Liver (tissue), 9 donors: ENCODE data around the gene ZNF143. TPM values are rescaled to one million over a fixed set of nuclear protein-coding genes. Genes with fewer than 3 reads are reported as not detected.

Source experiments
- DNase-seq: peaks from one replicate; pipeline ENCODE4 v3.0.0-alpha.2; 2017; ENCODE audit warnings: low spot score
- H3K27ac ChIP-seq, 2 donors: one replicate each; pipeline ENCODE4 v1.7.0; 2013; ENCODE audit warnings: inconsistent platforms in 2 of 2, low read length in 2 of 2, control low read depth in 1 of 2, low read depth in 1 of 2, mild to moderate bottlenecking in 1 of 2
- H3K27me3 ChIP-seq, 4 donors: one replicate each; pipeline versions ENCODE4 v1.6.1 to v1.7.0; 2013; ENCODE audit warnings: low read length in 3 of 4, inconsistent platforms in 1 of 4, mild to moderate bottlenecking in 1 of 4, moderate library complexity in 1 of 4; ENCODE audit not compliant: control insufficient read depth in 4 of 4, insufficient read depth in 4 of 4
- H3K36me3 ChIP-seq, 4 donors: one replicate each; pipeline versions ENCODE4 v1.6.1 to v1.7.0; 2013; ENCODE audit warnings: low read length in 3 of 4, mild to moderate bottlenecking in 3 of 4, low read depth in 1 of 4, moderate library complexity in 1 of 4; ENCODE audit not compliant: control insufficient read depth in 4 of 4, insufficient read depth in 3 of 4
- H3K4me1 ChIP-seq, 4 donors: one replicate each; pipeline versions ENCODE4 v1.6.1 to v1.7.0; 2013; ENCODE audit warnings: low read length in 3 of 4, mild to moderate bottlenecking in 3 of 4, moderate library complexity in 1 of 4; ENCODE audit not compliant: control insufficient read depth in 4 of 4, insufficient read depth in 4 of 4
- H3K4me3 ChIP-seq, 3 donors: one replicate each; pipeline versions ENCODE4 v1.6.1 to v1.7.0; 2013; ENCODE audit warnings: low read length in 3 of 3, control low read depth in 1 of 3, low read depth in 1 of 3, mild to moderate bottlenecking in 1 of 3
- H3K9ac ChIP-seq, 2 donors: one replicate each; pipeline ENCODE4 v1.7.0; 2013; ENCODE audit warnings: low read length in 2 of 2, mild to moderate bottlenecking in 2 of 2, moderate library complexity in 2 of 2, control low read depth in 1 of 2, low read depth in 1 of 2
- H3K9me3 ChIP-seq, 4 donors: one replicate each; pipeline versions ENCODE4 v1.6.1 to v1.7.0; 2013; ENCODE audit warnings: low read length in 3 of 4; ENCODE audit not compliant: control insufficient read depth in 4 of 4
- ATF3 ChIP-seq: IDR thresholded peaks from 2 replicates; pipeline ENCODE4 v1.6.1; 2016; ENCODE audit warnings: antibody characterized with exemption
- CTCF ChIP-seq: fragments of 150-350 bp; IDR thresholded peaks from 2 replicates; pipeline ENCODE4 v1.5.1; 2017; ENCODE audit warnings: improper control_type of control experiment, low read depth, low read length; ENCODE audit not compliant: missing input control
- EGR1 ChIP-seq, 2 donors: IDR thresholded peaks; 2 replicates each; pipeline ENCODE4 v1.6.1; 2016 to 2018; ENCODE audit warnings: antibody characterized with exemption in 2 of 2, low read depth in 2 of 2
- FOXA1 ChIP-seq: IDR thresholded peaks from 2 replicates; pipeline ENCODE4 v1.6.1; 2016; ENCODE audit warnings: antibody characterized with exemption
- FOXA2 ChIP-seq: IDR thresholded peaks from 2 replicates; pipeline ENCODE4 v1.6.1; 2016; ENCODE audit warnings: antibody characterized with exemption
- GABPA ChIP-seq, 2 donors: IDR thresholded peaks in 1 of 2; conservative IDR thresholded peaks in 1 of 2; 2 replicates each; pipeline ENCODE4 v1.6.1; 2016; ENCODE audit warnings: antibody characterized with exemption in 2 of 2, mild to moderate bottlenecking in 1 of 2, moderate library complexity in 1 of 2
- HNF4A ChIP-seq, 2 donors: conservative IDR thresholded peaks; 2 replicates each; pipeline ENCODE4 v1.6.1; 2016; ENCODE audit warnings: antibody characterized with exemption in 2 of 2, mild to moderate bottlenecking in 2 of 2
- HNF4G ChIP-seq: IDR thresholded peaks from 2 replicates; pipeline ENCODE4 v1.6.1; 2016; ENCODE audit warnings: antibody characterized with exemption
- JUND ChIP-seq, 2 donors: IDR thresholded peaks; 2 replicates each; pipeline ENCODE4 v1.6.1; 2016; ENCODE audit warnings: antibody characterized with exemption in 2 of 2
- MAX ChIP-seq: IDR thresholded peaks from 2 replicates; pipeline ENCODE4 v1.6.1; 2016; ENCODE audit warnings: antibody characterized with exemption
- NR2F2 ChIP-seq: IDR thresholded peaks from 2 replicates; pipeline ENCODE4 v1.6.1; 2016; ENCODE audit warnings: antibody characterized with exemption
- RAD21 ChIP-seq, 2 donors: IDR thresholded peaks; 2 replicates each; pipeline ENCODE4 v1.6.1; 2016; ENCODE audit warnings: antibody characterized with exemption in 2 of 2, mild to moderate bottlenecking in 2 of 2
- REST ChIP-seq: IDR thresholded peaks from 2 replicates; pipeline ENCODE4 v1.6.1; 2016; ENCODE audit warnings: antibody characterized with exemption, mild to moderate bottlenecking
- RXRA ChIP-seq, 2 donors: IDR thresholded peaks; 2 replicates each; pipeline ENCODE4 v1.6.1; 2017 to 2018; ENCODE audit warnings: antibody characterized with exemption in 2 of 2, mild to moderate bottlenecking in 1 of 2
- SP1 ChIP-seq: IDR thresholded peaks from 2 replicates; pipeline ENCODE4 v1.6.1; 2018; ENCODE audit warnings: antibody characterized with exemption, mild to moderate bottlenecking
- TAF1 ChIP-seq: conservative IDR thresholded peaks from 2 replicates; pipeline ENCODE4 v1.6.1; 2016; ENCODE audit warnings: antibody characterized with exemption, mild to moderate bottlenecking
- YY1 ChIP-seq: IDR thresholded peaks from 2 replicates; pipeline ENCODE4 v1.6.1; 2016; ENCODE audit warnings: antibody characterized with exemption, mild to moderate bottlenecking
- ZBTB33 ChIP-seq: IDR thresholded peaks from 2 replicates; pipeline ENCODE4 v1.6.1; 2016; ENCODE audit warnings: antibody characterized with exemption
- WGBS: extraction: QIAGEN DNeasy Blood & Tissue Kit; methylation state at CpG from one replicate; pipeline ENCODE4 v1.1.7; 2013; 5-methylcytosine and 5-hydroxymethylcytosine counted together
- polyA plus RNA-seq, 2 donors: library from polyadenylated mRNA; stranded (reverse) in 1 of 2; unstranded in 1 of 2; fragments of 200-250 nt in 1 of 2; fragments of >200 nt in 1 of 2; fragmentation: Nextera tagmentation in 1 of 2; extraction: Ambion mirVana in 1 of 2; gene quantifications; one replicate each; pipeline versions ENCODE4 v1.2.1 to v1.2.3, GENCODE V29; 2013 to 2015
- total RNA-seq, 2 donors: library from RNA; depleted of rRNA; stranded (reverse); fragments of >200 nt; gene quantifications; one replicate each; pipeline ENCODE4 v1.2.3, GENCODE V29; 2014
- donor health status: healthy.
- donor health status: healthy.
- donor health status: healthy.
- donor health status: healthy.
- donor health status: healthy.

Gene ZNF143
- total and polyA plus RNA-seq, 4 donors = 4.3 to 20.4 (median 12.2) TPM

GRCh38 chr11:9529334-9529650 is 68.5 kb downstream of the ZNF143 start:
- Histone ChIP-seq H3K9ac (no peak overlapping the region), H3K27me3 (no peaks in the 10 kb centered on the region), H3K4me1 (peaks cover 0 to 2% (median 0%) of the 10 kb centered on the region in 4 donors), H3K27ac (no peak overlapping the region), H3K9me3 (no peaks in the 10 kb centered on the region), H3K36me3 (peaks cover 0 to 7% (median 6%) of the 10 kb centered on the region in 4 donors), H3K4me3 (no peak overlapping the region)
- TF ChIP-seq SP1 = no peak
- no peak for TF ChIP-seq FOXA2
- TF ChIP-seq ATF3 = no peak
- TF ChIP-seq TAF1 = no peak
- no peak for TF ChIP-seq FOXA1
- no peak for TF ChIP-seq HNF4A (conservative IDR thresholded peaks at IDR 0.05)
- TF ChIP-seq EGR1 (IDR thresholded peaks at IDR 0.05; ENCODE audit: low read depth in 2 of 2) = no peak
- no peak for TF ChIP-seq REST
- no peak for TF ChIP-seq RXRA (IDR thresholded peaks at IDR 0.05)
- no peak for TF ChIP-seq GABPA (IDR thresholded peaks at IDR 0.05 in 1 of 2, conservative IDR thresholded peaks at IDR 0.05 in 1 of 2)
- TF ChIP-seq HNF4G = no peak
- TF ChIP-seq ZBTB33 = no peak
- no peak for TF ChIP-seq YY1
- no peak for TF ChIP-seq NR2F2
- no peak for TF ChIP-seq MAX
- no peak for TF ChIP-seq JUND (IDR thresholded peaks at IDR 0.05)
- TF ChIP-seq RAD21 (IDR thresholded peaks at IDR 0.05) = no peak
- TF ChIP-seq CTCF = no peak
- 88% methylated on average over 3 of the region's 3 CpGs for WGBS
- DNase-seq = peak; percentile 78
